Neural cell (in vitro differentiated cells): ENCODE data around the gene MAN2A2. TPM values are rescaled to one million over a fixed set of nuclear protein-coding genes. Genes with fewer than 3 reads are reported as not detected.

ENCODE experiments used
- H2AFZ ChIP-seq: fragments of 200-600, 300-800 bp; sonication (generic), shearing (Covaris generic); 2 replicates; pipeline ENCODE4 v1.6.0; 2014; ENCODE audit warnings: low read depth, mild to moderate bottlenecking, antibody characterized with exemption, low read length, moderate library complexity
- H3F3A ChIP-seq: fragments of 200-600 bp; shearing (Covaris generic); 2 replicates; pipeline ENCODE4 v1.6.1; 2016; ENCODE audit warnings: mild to moderate bottlenecking, moderate library complexity, mixed read lengths, antibody characterized with exemption, low read length; ENCODE audit not compliant: insufficient read depth, poor library complexity, severe bottlenecking
- H3K27ac ChIP-seq: fragments of 200-600, 300-800 bp; sonication (generic), shearing (Covaris generic); 2 replicates; pipeline ENCODE4 v1.5.1; 2014; ENCODE audit warnings: mild to moderate bottlenecking, low read length, moderate library complexity
- H3K27me3 ChIP-seq: fragments of 300-800, 200-600 bp; sonication (generic), shearing (Covaris generic); 2 replicates; pipeline ENCODE4 v1.6.0; 2014; ENCODE audit warnings: mild to moderate bottlenecking, low read depth, low read length, moderate library complexity; ENCODE audit not compliant: insufficient read depth
- H3K36me3 ChIP-seq: fragments of 300-800, 200-600 bp; sonication (generic), shearing (Covaris generic); 2 replicates; pipeline ENCODE4 v1.5.1; 2014; ENCODE audit warnings: mild to moderate bottlenecking, antibody characterized with exemption, low read length, moderate library complexity; ENCODE audit not compliant: insufficient read depth
- H3K4me2 ChIP-seq: fragments of 300-800, 200-600 bp; sonication (generic), shearing (Covaris generic); 2 replicates; pipeline ENCODE4 v1.6.0; 2014; ENCODE audit warnings: mild to moderate bottlenecking, low read length
- H3K4me3 ChIP-seq: fragments of 300-800, 200-600 bp; sonication (generic), shearing (Covaris generic); 2 replicates; pipeline ENCODE4 v1.5.1; 2014; ENCODE audit warnings: mild to moderate bottlenecking, low read length, moderate library complexity
- H3K79me2 ChIP-seq: fragments of 200-600 bp; shearing (Covaris generic); replicated peaks from 2 replicates; pipeline ENCODE4 v1.6.0; 2014; ENCODE audit warnings: mild to moderate bottlenecking, low read length, moderate library complexity; ENCODE audit not compliant: insufficient read depth
- H3K9ac ChIP-seq: fragments of 300-800, 200-600 bp; sonication (generic), shearing (Covaris generic); 2 replicates; pipeline ENCODE4 v1.6.1; 2016; ENCODE audit warnings: mild to moderate bottlenecking, low read length, mixed read lengths
- H3K9me2 ChIP-seq: fragments of 200-600 bp; shearing (Covaris generic); 2 replicates; pipeline ENCODE4 v1.6.1; 2016; ENCODE audit warnings: mild to moderate bottlenecking, low read length, mixed read lengths; ENCODE audit not compliant: insufficient read depth
- H3K9me3 ChIP-seq: fragments of 200-600, 300-800 bp; sonication (generic), shearing (Covaris generic); 2 replicates; pipeline ENCODE4 v1.6.1; 2016; ENCODE audit warnings: mild to moderate bottlenecking, mixed run types, low read length, moderate library complexity, mixed read lengths
- H4K20me1 ChIP-seq: fragments of 200-600 bp; shearing (Covaris generic); 2 replicates; pipeline ENCODE4 v1.6.1; 2016; ENCODE audit warnings: mild to moderate bottlenecking, mixed run types; ENCODE audit not compliant: insufficient read depth
- CTCF ChIP-seq: fragments of 450-650 bp; IDR thresholded peaks from 2 replicates; pipeline ENCODE4 v1.5.1; 2014; ENCODE audit warnings: antibody characterized with exemption, mild to moderate bottlenecking, moderate library complexity; ENCODE audit not compliant: poor library complexity, severe bottlenecking
- EP300 ChIP-seq: fragments of 450-650 bp; conservative IDR thresholded peaks from 2 replicates; pipeline ENCODE4 v1.6.1; 2014; ENCODE audit warnings: antibody characterized with exemption, mild to moderate bottlenecking, moderate library complexity; ENCODE audit not compliant: poor library complexity, severe bottlenecking
- EZH2 ChIP-seq: fragments of 200-600, 300-800 bp; shearing (Covaris generic), sonication (generic); IDR thresholded peaks from 2 replicates; pipeline ENCODE4 v1.6.1; 2014; ENCODE audit warnings: antibody characterized with exemption, low read length, borderline replicate concordance, mild to moderate bottlenecking; ENCODE audit not compliant: insufficient read depth, poor library complexity, severe bottlenecking
- MXI1 ChIP-seq: fragments of 450-650 bp; conservative IDR thresholded peaks from 2 replicates; pipeline ENCODE4 v1.6.1; 2014; ENCODE audit warnings: antibody characterized with exemption, mild to moderate bottlenecking; ENCODE audit not compliant: poor library complexity, severe bottlenecking
- POLR2AphosphoS5 ChIP-seq: IDR thresholded peaks from 2 replicates; pipeline ENCODE4 v1.6.1; 2012
- RAD21 ChIP-seq: fragments of 450-650 bp; conservative IDR thresholded peaks from 2 replicates; pipeline ENCODE4 v1.6.1; 2014; ENCODE audit warnings: antibody characterized with exemption, mild to moderate bottlenecking, moderate library complexity
- REST ChIP-seq: IDR thresholded peaks from 2 replicates; pipeline ENCODE4 v1.6.1; 2012; ENCODE audit warnings: borderline replicate concordance
- SMC3 ChIP-seq: fragments of 450-650 bp; conservative IDR thresholded peaks from 2 replicates; pipeline ENCODE4 v1.6.1; 2014; ENCODE audit warnings: antibody characterized with exemption, mild to moderate bottlenecking, moderate library complexity; ENCODE audit not compliant: poor library complexity
- TAF1 ChIP-seq: IDR thresholded peaks from 2 replicates; pipeline ENCODE4 v1.6.1; 2012; ENCODE audit warnings: low read depth
- polyA plus RNA-seq: library from polyadenylated mRNA; depleted of rRNA; stranded (reverse); fragments of >200 nt; gene quantifications from 2 replicates; pipeline ENCODE4 v1.2.3, GENCODE V29; 2014

MAN2A2 gene
- polyA plus RNA-seq, 1 donor from 2014 or later, result 59.8 TPM

- no peaks in the 10 kb centered on the region for H3K9me3 ChIP-seq
Observed at GRCh38 chr15:90952901-90953677, 50.0 kb downstream of the MAN2A2 start.

More at GRCh38 chr15:90952901-90953677, 50.0 kb downstream of the MAN2A2 start:
- Histone ChIP-seq H3K4me2 (no peak overlapping the region), H3K36me3 (no peaks in the 10 kb centered on the region), H3K27ac (no peak overlapping the region), H3K4me3 (no peak overlapping the region), H3K27me3 (peaks cover 15% of the 10 kb centered on the region), H3K9ac (no peak overlapping the region), H3K79me2 (no peaks in the 10 kb centered on the region), H3K9me2 (no peaks in the 10 kb centered on the region), H3F3A (no peaks in the 10 kb centered on the region), H2AFZ (no peak overlapping the region), H4K20me1 (no peaks in the 10 kb centered on the region)
- no peak for TF ChIP-seq SMC3
- TF ChIP-seq RAD21, result no peak
- TF ChIP-seq EP300, result no peak
- TF ChIP-seq EZH2, result no peak
- TF ChIP-seq CTCF, result no peak
- no peak for TF ChIP-seq MXI1
- no peak for TF ChIP-seq TAF1
- TF ChIP-seq POLR2AphosphoS5, result no peak
- TF ChIP-seq REST, result no peak
